Activated effector memory CD4-positive, alpha-beta T cell treated with Interleukin-2 at 50 U/mL for 16 hours (primary cell): Measurements from ENCODE around the gene STK40.

Source experiments
- DNase-seq: peaks from one replicate; pipeline ENCODE4 v3.0.0-alpha.2; 2020

STK40 gene

DNA sequence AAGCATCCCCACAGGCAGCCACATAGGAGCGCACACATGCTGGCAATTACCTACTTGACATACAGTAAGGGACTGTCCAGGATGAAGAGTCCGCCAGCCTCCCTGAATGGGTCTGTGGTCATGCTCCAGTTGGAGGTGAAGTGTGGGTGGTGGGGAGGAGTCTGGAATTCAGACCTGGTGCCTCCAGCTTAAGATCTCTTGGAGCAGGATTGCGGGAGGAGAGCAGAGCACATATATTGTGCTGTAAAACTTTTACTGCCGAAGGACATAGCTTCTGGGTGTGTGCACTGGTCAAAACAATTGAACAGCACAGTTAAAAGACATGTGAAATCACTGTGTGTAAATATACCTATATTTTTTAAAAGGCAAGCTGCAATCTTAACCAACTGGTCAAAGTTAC, 17.9 kb downstream of the STK40 start:
- DNase-seq, result no peak

DNA sequence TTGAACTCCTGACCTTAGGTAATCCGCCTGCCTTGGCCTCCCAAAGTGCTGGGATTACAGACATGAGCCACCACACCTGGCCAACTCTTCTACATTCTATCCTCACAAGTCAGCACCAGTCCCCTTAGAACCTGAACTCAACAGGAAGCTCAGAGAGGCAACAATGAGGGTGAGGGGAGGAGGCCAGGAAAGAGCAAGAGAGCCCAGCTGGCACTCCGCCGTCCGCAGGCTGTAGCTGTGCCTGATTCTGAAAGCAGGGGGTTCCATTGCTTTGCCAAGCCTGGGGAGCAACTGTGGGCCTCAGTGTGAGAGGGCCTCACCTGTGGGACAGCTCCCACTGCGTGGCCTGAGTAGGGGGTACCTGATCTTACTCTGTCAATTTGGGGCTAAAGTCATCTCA, 18.7 kb downstream of the STK40 start:
- no peak for DNase-seq

DNA sequence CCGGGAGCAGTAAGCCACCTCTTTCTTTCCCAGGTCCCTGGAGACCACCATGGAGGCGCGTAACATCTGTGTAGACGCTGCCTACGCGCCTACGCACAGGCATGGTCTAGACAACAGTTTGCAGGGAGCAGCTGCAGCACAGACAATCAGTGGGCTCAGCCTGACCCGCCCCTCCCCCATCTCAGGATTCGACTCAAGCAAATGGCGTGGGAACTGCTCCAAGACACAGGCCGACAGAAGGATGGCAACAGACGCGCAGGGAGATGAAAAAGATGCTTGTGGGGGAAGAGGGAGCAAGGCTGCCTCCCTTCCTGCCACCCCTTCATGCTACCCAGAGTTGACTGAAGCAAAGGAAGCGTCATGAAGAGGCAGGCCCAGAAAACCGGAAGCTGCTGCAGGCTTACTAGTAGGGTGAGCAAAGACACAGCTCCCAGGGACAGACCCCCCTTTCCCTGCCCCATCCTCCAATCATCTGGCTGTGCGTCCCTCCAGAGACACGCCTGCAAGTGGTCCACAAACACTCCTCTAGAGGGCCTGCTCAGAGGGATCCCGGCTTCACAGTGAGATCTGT, 19.5 kb downstream of the STK40 start:
- peak; percentile 36 for DNase-seq

DNA sequence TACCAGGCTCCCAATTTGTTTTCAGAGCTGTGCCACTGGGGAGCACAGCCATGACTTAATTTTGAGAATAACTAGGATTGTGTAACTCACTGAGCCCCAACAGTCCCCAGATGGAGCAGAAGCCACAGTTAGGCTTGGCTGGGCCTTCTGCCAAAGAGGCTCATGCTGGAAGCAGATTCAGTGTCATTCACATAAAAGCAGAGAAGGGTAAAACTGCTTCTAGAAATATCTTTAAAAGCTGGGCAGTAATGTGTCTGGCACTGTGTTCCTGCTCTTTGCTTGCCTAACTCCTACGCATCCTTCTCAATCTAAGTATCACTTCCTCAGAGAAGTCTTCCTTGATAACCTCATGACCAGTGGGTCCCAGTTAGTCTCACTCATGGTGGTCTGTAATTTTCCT, 20.3 kb downstream of the STK40 start:
- no peak for DNase-seq

DNA sequence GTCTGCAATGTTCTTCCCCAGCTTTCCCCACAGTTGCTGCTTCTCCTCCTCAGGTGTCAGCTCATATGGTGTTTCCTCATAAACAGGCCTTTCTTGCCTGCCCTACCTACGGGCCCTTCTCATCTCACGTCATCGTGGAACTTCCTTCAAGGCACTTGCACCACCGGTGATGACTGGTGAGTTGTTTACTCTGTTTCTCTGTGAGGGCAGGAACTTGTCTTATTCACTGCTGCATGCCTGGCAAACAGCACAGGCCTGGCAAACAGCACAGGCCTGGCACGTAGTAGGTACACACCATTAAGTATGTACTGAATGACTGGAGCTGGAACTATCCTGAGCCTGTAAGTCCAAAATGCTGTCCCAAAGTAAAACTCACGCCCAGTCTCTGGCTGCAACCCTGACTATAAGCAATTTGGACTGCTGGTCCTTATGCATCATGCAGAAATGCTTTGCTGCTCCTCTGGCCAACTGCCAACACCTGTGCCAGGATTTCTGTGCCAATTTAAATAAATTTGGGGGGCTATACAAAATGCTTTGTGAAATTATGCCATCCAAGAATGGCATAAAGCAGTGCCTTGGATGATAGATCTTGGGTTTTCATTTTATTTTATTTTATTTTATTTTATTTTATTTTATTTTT, 25.7 kb downstream of the STK40 start:
- no peak for DNase-seq

- DNase-seq, result no peak
Observed at GRCh38 chr1:36359383-36359782, 26.3 kb downstream of the STK40 start.

DNA sequence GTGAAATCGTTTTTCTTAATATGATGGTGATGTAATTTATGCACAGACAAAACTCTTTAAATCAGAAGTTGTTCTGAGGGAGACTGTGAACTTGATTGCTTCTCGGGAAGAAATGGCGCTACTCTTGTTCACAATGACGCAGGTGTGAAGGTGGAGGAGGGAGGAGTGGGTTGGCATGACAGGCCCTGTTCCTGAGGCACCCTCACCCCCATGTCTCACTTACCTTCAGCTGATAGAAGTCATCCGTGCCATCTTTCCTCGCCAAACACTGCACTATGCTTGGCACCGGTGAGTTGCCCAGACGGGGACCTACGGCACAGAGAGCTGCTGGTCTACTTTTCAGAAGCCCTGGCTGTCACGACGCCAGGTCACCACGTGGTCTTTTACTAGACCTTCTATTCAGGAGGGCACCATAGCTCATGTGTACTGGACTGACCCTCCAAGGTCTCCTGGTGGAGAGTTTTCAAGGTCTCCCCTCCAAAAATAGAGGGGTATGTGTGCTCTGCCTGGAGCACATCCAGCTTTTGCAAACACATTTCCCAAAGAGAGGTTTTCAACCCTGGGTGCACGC, 27.1 kb downstream of the STK40 start:
- no peak for DNase-seq

DNA sequence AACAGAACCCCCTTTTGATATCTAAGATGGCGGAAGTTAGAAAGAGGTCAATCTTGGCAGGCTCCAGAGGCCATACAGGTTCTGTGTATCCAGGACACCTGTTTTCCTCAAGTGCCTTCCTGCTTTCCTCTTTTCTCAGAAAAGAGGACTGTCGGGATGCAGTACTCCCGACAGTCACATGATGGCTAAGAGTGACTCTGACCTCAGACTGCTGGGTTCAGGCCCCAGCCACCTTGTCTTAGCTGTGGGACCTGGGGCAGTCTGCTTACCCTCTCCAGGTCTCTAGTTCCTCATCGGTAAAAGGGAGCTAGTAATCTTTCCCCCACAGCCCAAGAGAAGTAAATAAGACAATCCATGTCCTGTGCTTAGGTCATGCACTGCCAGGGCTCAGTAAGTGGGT, 29.9 kb downstream of the STK40 start:
- no peak for DNase-seq

DNA sequence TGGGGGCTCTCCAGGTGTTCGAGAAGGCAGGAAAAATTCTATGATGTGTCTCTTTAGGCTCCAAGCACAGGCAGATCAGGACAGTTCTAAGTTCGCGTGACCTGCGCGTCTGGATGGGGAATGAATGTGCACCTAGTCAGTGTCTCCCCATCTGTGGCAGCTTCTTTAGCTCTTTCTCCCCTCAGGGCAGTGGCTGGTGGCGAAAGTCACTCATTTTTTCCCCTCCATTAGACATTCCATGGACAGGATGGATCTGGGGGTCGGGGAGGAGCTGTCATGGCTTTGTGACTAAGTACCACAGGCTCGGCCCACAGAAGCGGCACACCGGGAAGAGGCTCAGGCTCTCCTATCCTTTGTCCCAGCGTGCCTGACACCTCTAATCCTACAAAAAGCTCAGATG, 31.2 kb downstream of the STK40 start:
- no peak for DNase-seq

DNA sequence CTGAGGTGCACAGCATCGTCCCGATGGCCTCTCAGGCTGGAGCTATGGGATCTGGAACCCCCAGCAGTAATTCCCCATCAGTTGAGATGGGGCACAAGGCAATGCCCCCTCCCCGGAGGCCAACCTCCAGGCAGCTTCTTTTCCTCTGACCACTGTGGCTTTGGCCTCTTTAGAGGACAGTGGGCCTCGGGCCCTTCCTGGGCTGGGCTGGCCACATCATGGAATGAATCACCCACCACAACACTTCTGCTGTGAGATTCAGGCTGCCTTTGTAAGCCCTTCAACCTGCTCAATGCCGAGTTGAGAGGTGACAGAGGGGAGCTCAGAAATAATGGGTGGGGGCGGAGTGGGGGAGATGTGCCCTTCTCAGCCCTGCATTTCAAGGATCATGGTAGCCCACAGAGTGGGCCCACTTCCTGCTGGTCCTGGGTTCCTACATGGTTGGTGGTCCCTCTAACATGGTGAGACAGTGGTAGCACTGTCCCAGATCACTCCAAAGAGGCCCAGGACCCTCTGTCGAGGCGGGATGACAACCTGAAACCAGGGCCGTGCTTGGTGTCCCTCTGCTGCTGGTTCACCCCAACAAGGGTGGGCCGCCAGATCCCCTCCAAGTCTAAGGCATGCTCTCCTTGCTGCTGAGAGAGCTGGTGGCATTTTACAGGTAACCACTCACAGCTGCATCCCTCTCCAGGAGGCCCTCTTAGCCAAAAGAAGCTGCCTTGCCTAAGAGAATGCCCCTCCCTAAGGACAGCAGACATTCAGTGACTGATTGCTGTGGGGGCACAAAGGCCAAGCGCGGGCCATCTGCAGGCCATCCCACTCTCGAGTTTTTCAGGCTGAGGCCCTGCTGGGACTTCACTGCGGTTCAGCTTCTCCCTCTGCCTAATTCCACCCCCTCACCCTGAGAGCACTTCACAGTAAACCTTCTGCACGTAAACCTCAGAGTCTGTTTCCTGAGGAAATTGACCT, 32.5 kb downstream of the STK40 start:
- DNase-seq, result no peak

DNA sequence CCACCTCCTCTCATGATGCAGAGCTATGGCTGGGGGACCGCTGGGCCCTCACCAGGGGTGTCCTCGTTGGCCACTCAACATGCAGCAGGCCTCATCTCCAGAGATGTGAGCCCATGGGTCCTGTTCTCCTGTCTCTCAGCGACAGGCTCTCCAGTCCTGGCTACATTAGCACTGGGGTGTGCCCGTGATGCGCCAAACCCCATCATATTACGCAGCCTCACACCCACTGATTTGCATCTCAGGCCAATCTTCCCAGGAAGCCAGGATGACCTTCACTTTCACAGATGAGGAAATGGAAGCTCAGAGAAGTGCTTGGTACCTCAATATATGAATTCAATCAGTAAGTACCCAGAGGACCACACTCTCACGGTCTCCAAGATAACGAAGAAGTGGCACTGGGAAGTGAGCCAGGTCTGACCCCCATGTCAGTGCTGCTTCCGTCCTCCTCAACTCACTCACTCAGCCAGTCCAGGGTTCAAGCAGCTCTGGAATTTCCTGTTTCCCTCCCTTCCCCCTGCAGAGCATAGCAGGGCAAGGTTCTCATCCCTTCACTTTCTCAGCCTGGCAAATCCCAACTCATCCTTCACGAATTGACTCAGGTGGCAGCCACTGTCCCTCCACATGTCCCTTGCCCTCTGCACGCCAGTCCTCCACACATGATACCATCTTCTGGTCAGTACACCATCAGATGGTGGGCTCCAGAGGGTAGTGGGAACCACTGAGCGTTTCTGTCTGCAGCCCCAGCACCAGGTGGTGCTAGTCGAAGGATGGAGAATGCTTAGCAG, 33.4 kb downstream of the STK40 start:
- DNase-seq, result no peak

GRCh38 chr1:36351227-36351977, 34.3 kb downstream of the STK40 start:
- DNase-seq, result no peak

GRCh38 chr1:36350659-36351226, 35.0 kb downstream of the STK40 start:
- DNase-seq, result peak; percentile 42

- DNase-seq, result no peak
Observed at GRCh38 chr1:36349839-36350238, 35.9 kb downstream of the STK40 start.

GRCh38 chr1:36349241-36349671, 36.5 kb downstream of the STK40 start:
- DNase-seq, result no peak

GRCh38 chr1:36346741-36347370, 38.9 kb downstream of the STK40 start:
- no peak for DNase-seq

DNA sequence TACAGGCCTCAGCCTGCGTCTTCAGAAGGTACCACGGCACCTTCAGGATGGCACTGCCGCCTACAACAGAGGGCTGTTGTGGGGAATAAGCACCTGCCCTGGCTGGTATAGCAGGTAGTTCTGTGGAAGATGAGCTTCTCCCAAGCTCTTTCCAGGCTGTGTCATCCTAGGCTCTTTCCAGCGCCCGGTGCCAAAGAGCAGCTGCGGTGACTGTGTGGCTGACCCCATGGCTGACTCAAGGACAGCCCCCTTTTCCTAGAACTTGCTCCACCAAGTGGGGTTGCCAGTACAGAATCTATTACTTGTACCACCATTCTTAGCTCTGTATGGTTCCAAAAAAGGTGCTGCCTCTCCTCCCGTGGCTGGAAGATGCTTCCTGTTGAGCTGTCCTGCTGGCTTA, 40.4 kb downstream of the STK40 start:
- DNase-seq, result no peak

GRCh38 chr1:36344395-36344680, 41.4 kb downstream of the STK40 start:
- no peak for DNase-seq

DNA sequence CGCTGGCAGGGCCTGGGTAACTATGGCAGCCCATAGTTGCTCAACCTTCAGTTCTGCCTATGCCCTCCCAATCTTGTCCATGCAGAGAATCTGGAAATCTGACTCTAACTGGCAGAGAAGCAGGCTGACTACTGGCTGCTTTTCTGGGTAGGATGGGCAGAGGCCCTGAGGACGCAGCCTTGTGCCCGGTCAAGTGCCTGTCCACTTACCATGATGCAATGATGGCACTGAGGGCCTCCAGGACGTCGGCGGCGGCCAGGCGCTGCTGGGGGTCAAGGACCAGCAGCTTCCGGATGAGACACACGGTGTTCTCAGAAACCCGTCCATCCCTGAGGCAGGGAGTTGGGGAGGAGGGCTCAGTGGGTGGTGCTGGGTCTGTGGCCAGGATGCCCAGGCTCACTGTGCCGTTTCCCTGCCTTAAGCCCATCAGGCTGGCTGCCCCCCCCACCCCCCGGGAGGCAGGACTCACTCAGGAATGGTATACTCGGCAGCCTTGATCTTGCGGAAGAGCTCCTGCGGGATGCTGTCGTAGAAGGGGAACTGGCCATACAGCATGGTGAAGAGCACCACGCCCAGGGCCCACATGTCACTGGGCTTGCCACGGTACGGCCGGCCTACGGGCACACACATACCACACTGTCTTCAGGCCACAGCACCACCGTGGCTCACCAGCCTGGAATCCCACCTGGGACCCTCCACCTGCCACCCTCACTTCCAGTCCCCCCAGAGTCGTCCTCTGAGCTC, 41.9 kb downstream of the STK40 start:
- no peak for DNase-seq

DNA sequence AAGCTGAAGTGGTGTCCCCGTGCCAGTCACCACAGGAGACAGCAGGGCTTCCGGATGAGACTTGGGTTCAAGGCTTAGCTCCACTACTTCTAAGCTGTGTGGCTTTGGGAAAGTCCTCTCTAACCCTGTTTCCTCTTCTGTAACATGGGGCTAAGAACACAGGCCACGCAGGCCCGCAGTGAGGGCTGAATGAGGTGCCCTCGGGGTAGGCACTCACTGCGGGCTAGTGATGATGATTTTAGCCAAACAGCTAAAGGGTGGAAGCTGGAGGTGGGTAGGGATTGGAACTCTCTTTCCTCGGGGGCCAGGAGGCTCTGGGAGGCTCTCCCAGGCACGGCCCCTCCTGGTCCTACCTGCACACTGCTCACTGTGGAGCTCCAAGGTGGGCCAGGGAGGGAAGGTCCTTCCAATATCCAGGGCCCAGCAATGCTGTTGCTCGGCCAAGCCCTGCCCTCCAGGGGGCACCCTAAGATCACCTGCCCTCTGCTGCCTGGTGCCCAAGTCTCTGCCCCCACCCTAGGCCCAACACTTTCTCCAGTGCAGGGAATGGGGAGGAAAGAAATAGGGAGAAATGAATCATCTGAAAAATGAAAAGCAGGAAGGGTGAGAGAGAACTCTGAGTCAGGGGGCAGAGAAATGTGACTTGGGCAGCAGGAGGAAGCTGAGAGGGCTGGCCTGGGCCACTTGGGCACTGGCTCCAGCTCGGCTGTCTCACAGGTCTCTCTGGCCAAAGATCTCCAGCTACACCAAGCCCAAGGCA, 43.1 kb downstream of the STK40 start:
- DNase-seq, result peak; percentile 40
